ENCODE measurements around the gene SUN2.

The SUN2 gene

GRCh38 chr22:38795569-38795968 lies 39.8 kb upstream of the SUN2 start:
- no peak overlapping the region for H3K4me3 ChIP-seq (ENCODE audit: low read length)
- DNase-seq (ENCODE audit: low read depth), result no peak
- no peak for TF ChIP-seq CTCF (conservative IDR thresholded peaks at IDR 0.05; ENCODE audit: low read depth, low read length)

- H3K4me3 ChIP-seq (ENCODE audit: low read length), result peak within 1 kb of the TSS; percentile 69
- no peak for TF ChIP-seq CTCF (conservative IDR thresholded peaks at IDR 0.05; ENCODE audit: low read depth, low read length)
Measured at GRCh38 chr22:38793721-38794466, 38.1 kb upstream of the SUN2 start, which contains the start of gene DNAL4. Gene DNAL4, minus strand, starts transcription at chr22:38794143. Its CDS starts 11,412 bp downstream, at chr22:38782731.

GRCh38 chr22:38793317-38793716 lies 37.5 kb upstream of the SUN2 start:
- peak overlapping the region; percentile 69 for H3K4me3 ChIP-seq (ENCODE audit: low read length)
- no peak for DNase-seq (ENCODE audit: low read depth)
- no peak for TF ChIP-seq CTCF (conservative IDR thresholded peaks at IDR 0.05; ENCODE audit: low read depth, low read length)

More at GRCh38 chr22:38793721-38794466, 38.1 kb upstream of the SUN2 start, which contains the start of gene DNAL4:
- DNase-seq (ENCODE audit: low read depth), result peak; percentile 95

- peak overlapping the region; percentile 69 for H3K4me3 ChIP-seq (ENCODE audit: low read length)
- DNase-seq (ENCODE audit: low read depth), result no peak
- no peak for TF ChIP-seq CTCF (conservative IDR thresholded peaks at IDR 0.05; ENCODE audit: low read depth, low read length)
Measured at GRCh38 chr22:38792833-38793232, 37.0 kb upstream of the SUN2 start.

- DNase-seq (ENCODE audit: low read depth), result no peak
- H3K4me3 ChIP-seq (ENCODE audit: low read length), result no peak overlapping the region
- no peak for TF ChIP-seq CTCF (conservative IDR thresholded peaks at IDR 0.05; ENCODE audit: low read depth, low read length)
Measured at GRCh38 chr22:38789606-38790005, 33.8 kb upstream of the SUN2 start.

- H3K4me3 ChIP-seq (ENCODE audit: low read length), result no peak overlapping the region
- DNase-seq (ENCODE audit: low read depth), result no peak
- no peak for TF ChIP-seq CTCF (conservative IDR thresholded peaks at IDR 0.05; ENCODE audit: low read depth, low read length)
Measured at GRCh38 chr22:38788846-38789245, 33.0 kb upstream of the SUN2 start.

Data from retinal pigment epithelial cell (primary cell).